ENCODE results near the gene GSTA1.
"Not testable (repeated sequence)": the region's sequence is repeated elsewhere in the genome, so short reads cannot be mapped to it uniquely, and the experiment has no call there.

GSTA1 gene

GRCh38 chr6:52802806-52803205, 810 bp downstream of the GSTA1 start:
- DNase-seq = no peak

GRCh38 chr6:52801188-52801841, 2.3 kb downstream of the GSTA1 start:
- no peak for DNase-seq

- not testable (repeated sequence) for DNase-seq
Measured at GRCh38 chr6:52799272-52799671, 4.3 kb downstream of the GSTA1 start.

GRCh38 chr6:52794366-52794765, 9.2 kb downstream of the GSTA1 start:
- not testable (repeated sequence) for DNase-seq

GRCh38 chr6:52790861-52791260, 12.8 kb downstream of the GSTA1 start:
- no peak for DNase-seq

GRCh38 chr6:52789658-52790057, 14.0 kb downstream of the GSTA1 start:
- not testable (repeated sequence) for DNase-seq

- no peak for DNase-seq
Measured at GRCh38 chr6:52788478-52788877, 15.1 kb downstream of the GSTA1 start.

GRCh38 chr6:52787917-52788316, 15.7 kb downstream of the GSTA1 start:
- DNase-seq = no peak

- DNase-seq = no peak
Measured at GRCh38 chr6:52786249-52786956, 17.2 kb downstream of the GSTA1 start.

GRCh38 chr6:52782696-52783274, 20.8 kb downstream of the GSTA1 start:
- DNase-seq = not testable (repeated sequence)

- DNase-seq = not testable (repeated sequence)
Measured at GRCh38 chr6:52782209-52782608, 21.4 kb downstream of the GSTA1 start.

- DNase-seq = no peak
Measured at GRCh38 chr6:52779237-52779636, 24.4 kb downstream of the GSTA1 start.

GRCh38 chr6:52776711-52777351, 26.8 kb downstream of the GSTA1 start:
- not testable (repeated sequence) for DNase-seq

GRCh38 chr6:52769399-52769798, 34.2 kb downstream of the GSTA1 start:
- DNase-seq = not testable (repeated sequence)

GRCh38 chr6:52767658-52768057, 36.0 kb downstream of the GSTA1 start:
- not testable (repeated sequence) for DNase-seq

GRCh38 chr6:52763322-52763916, 40.2 kb downstream of the GSTA1 start, which contains the start of gene GSTA2:
Gene GSTA2 (minus strand): TSS chr6:52763475. CDS start chr6:52757947, 5,528 bp downstream.
- DNase-seq = not testable (repeated sequence)

- DNase-seq = not testable (repeated sequence)
Measured at GRCh38 chr6:52761673-52762491, 41.7 kb downstream of the GSTA1 start.

GRCh38 chr6:52760105-52760765, 43.4 kb downstream of the GSTA1 start:
- no peak for DNase-seq

- DNase-seq = no peak
Measured at GRCh38 chr6:52759085-52759484, 44.5 kb downstream of the GSTA1 start.

GRCh38 chr6:52757651-52758338, 45.8 kb downstream of the GSTA1 start:
- DNase-seq = not testable (repeated sequence)

- no peak for DNase-seq
Measured at GRCh38 chr6:52754443-52754842, 49.2 kb downstream of the GSTA1 start.
